H1 (cell line): ENCODE data around the gene MARCHF10. TPM values are rescaled to one million over a fixed set of nuclear protein-coding genes. Genes with fewer than 3 reads are reported as not detected.

ENCODE experiments used
- CTCF ChIA-PET: fragments of 300-600 bp; sonication (Branson Sonifier 250); formaldehyde crosslinking; loops from one replicate; lab custom pipeline; 2021; ENCODE audit not compliant: partially characterized antibody; lab: Charles Lee
- POLR2A ChIA-PET: fragments of 300-600 bp; sonication (Branson Sonifier 250); formaldehyde crosslinking; loops from one replicate; lab custom pipeline; 2021; ENCODE audit warnings: inconsistent platforms; ENCODE audit not compliant: partially characterized antibody; lab: Charles Lee
- DNase-seq, 2 experiments: peaks; one replicate each; pipeline versions ENCODE4 v3.0.0 to v3.0.0-alpha.2; 2010 to 2022; ENCODE audit warnings: low spot score in 2 of 2, low read depth in 1 of 2, mixed read lengths in 1 of 2
- FAIRE-seq: peaks from 2 replicates; lab custom pipeline; 2011; peaks lifted over from hg19 to GRCh38; lab: Jason Lieb, UNC
- H2AFZ ChIP-seq: 2 replicates; pipeline ENCODE4 v1.8.1; 2012; ENCODE audit warnings: low read length, inconsistent platforms
- H2AK5ac ChIP-seq: 2 replicates; pipeline ENCODE4 v1.6.1; 2013; ENCODE audit warnings: low read depth, low read length
- H2BK120ac ChIP-seq: replicated peaks from 2 replicates; pipeline ENCODE3; 2013; ENCODE audit warnings: low read depth, low read length, inconsistent platforms
- H2BK12ac ChIP-seq: 2 replicates; pipeline ENCODE4 v1.6.1; 2013; ENCODE audit warnings: low read depth, low read length
- H2BK15ac ChIP-seq: 2 replicates; pipeline ENCODE4 v1.6.1; 2013; ENCODE audit warnings: low read length
- H2BK20ac ChIP-seq: 2 replicates; pipeline ENCODE4 v1.6.1; 2013; ENCODE audit warnings: low read length
- H2BK5ac ChIP-seq: 2 replicates; pipeline ENCODE4 v1.6.1; 2013; ENCODE audit warnings: low read depth, low read length
- H3K14ac ChIP-seq: 2 replicates; pipeline ENCODE4 v1.6.1; 2013; ENCODE audit warnings: inconsistent platforms; ENCODE audit not compliant: insufficient read length
- H3K18ac ChIP-seq: 2 replicates; pipeline ENCODE4 v1.6.1; 2013; ENCODE audit warnings: low read length; ENCODE audit errors: extremely low read depth
- H3K23ac ChIP-seq: 2 replicates; pipeline ENCODE4 v1.6.1; 2013; ENCODE audit warnings: inconsistent platforms; ENCODE audit not compliant: insufficient read length
- H3K23me2 ChIP-seq: 2 replicates; pipeline ENCODE4 v1.6.1; 2013; ENCODE audit warnings: low read depth, low read length
- H3K27ac ChIP-seq: 2 replicates; pipeline ENCODE4 v1.6.1; 2011; ENCODE audit warnings: low read depth, low read length, inconsistent platforms
- H3K27me3 ChIP-seq, 4 experiments: replicated peaks in 1 of 4; 1 replicate in 1 of 4; 2 replicates in 3 of 4; pipeline versions ENCODE4 v1.6.1 to v1.8.1; 2011 to 2013; ENCODE audit warnings: low read length in 3 of 4, mild to moderate bottlenecking in 3 of 4, inconsistent platforms in 2 of 4, mixed read lengths in 2 of 4, moderate library complexity in 1 of 4; ENCODE audit not compliant: control insufficient read depth in 3 of 4, insufficient read depth in 3 of 4; ENCODE audit errors: extremely low read depth in 1 of 4
- H3K36me3 ChIP-seq, 4 experiments: 2 replicates each; pipeline versions ENCODE4 v1.6.1 to v1.8.1; 2011 to 2013; ENCODE audit warnings: mild to moderate bottlenecking in 4 of 4, low read length in 3 of 4, moderate library complexity in 2 of 4, control low read depth in 1 of 4, inconsistent platforms in 1 of 4; ENCODE audit not compliant: insufficient read depth in 4 of 4, control insufficient read depth in 2 of 4
- H3K4ac ChIP-seq: replicated peaks from 2 replicates; pipeline ENCODE3; 2013; ENCODE audit warnings: low read length, low read depth, mixed read lengths, inconsistent platforms; ENCODE audit not compliant: insufficient read length
- H3K4me1 ChIP-seq, 4 experiments: replicated peaks in 1 of 4; 1 replicate in 1 of 4; 2 replicates in 3 of 4; pipeline versions ENCODE4 v1.6.1 to v1.8.1; 2011 to 2013; ENCODE audit warnings: low read length in 3 of 4, inconsistent platforms in 2 of 4, mixed read lengths in 1 of 4; ENCODE audit not compliant: insufficient read depth in 4 of 4, control insufficient read depth in 3 of 4
- H3K4me2 ChIP-seq, 2 experiments: 2 replicates each; pipeline versions ENCODE4 v1.6.1 to v1.8.1; 2011 to 2013; ENCODE audit warnings: low read depth in 2 of 2, low read length in 2 of 2, control low read depth in 1 of 2, inconsistent platforms in 1 of 2, mild to moderate bottlenecking in 1 of 2; ENCODE audit not compliant: insufficient read depth in 1 of 2
- H3K4me3 ChIP-seq, 4 experiments: fragments of 200-600, 300-600 bp in 1 of 4; sonication (generic), shearing (Covaris generic), sonication (Bioruptor Twin) in 1 of 4; 2 replicates each; pipeline versions ENCODE4 v1.5.1 to v1.8.1; 2011 to 2016; ENCODE audit warnings: low read length in 4 of 4, low read depth in 3 of 4, control low read depth in 2 of 4, inconsistent platforms in 2 of 4, mild to moderate bottlenecking in 2 of 4, mixed read lengths in 1 of 4, moderate library complexity in 1 of 4; ENCODE audit not compliant: insufficient read depth in 2 of 4; ENCODE audit errors: extremely low read depth in 1 of 4
- H3K56ac ChIP-seq: replicated peaks from 2 replicates; pipeline ENCODE3; 2013; ENCODE audit warnings: low read depth, mild to moderate bottlenecking, mixed read lengths, low read length, inconsistent platforms; ENCODE audit not compliant: insufficient read length
- H3K79me1 ChIP-seq: 2 replicates; pipeline ENCODE4 v1.6.1; 2013; ENCODE audit warnings: low read depth, low read length, control low read depth
- H3K79me2 ChIP-seq, 2 experiments: 2 replicates each; pipeline versions ENCODE4 v1.6.1 to v1.8.1; 2012 to 2013; ENCODE audit warnings: low read length in 2 of 2, mild to moderate bottlenecking in 2 of 2, inconsistent platforms in 1 of 2; ENCODE audit not compliant: insufficient read depth in 2 of 2, control insufficient read depth in 1 of 2
- H3K9ac ChIP-seq, 4 experiments: replicated peaks in 1 of 4; 1 replicate in 1 of 4; 2 replicates in 3 of 4; pipeline versions ENCODE4 v1.6.1 to v1.8.1; 2011 to 2013; ENCODE audit warnings: low read depth in 3 of 4, low read length in 3 of 4, control low read depth in 2 of 4, mild to moderate bottlenecking in 2 of 4, moderate library complexity in 2 of 4, inconsistent platforms in 1 of 4; ENCODE audit errors: extremely low read depth in 1 of 4
- H3K9me3 ChIP-seq, 2 experiments: 2 replicates each; pipeline versions ENCODE4 v1.6.1 to v1.8.1; 2012 to 2013; ENCODE audit warnings: mild to moderate bottlenecking in 2 of 2, moderate library complexity in 2 of 2, control low read depth in 1 of 2, inconsistent platforms in 1 of 2, low read depth in 1 of 2, low read length in 1 of 2, mixed read lengths in 1 of 2; ENCODE audit not compliant: insufficient read depth in 2 of 2
- H4K20me1 ChIP-seq, 2 experiments: replicated peaks in 1 of 2; 2 replicates each; pipeline versions ENCODE3 to v1.8.1; 2011 to 2013; ENCODE audit warnings: inconsistent platforms in 2 of 2, low read length in 2 of 2, mild to moderate bottlenecking in 1 of 2; ENCODE audit not compliant: insufficient read depth in 2 of 2, control insufficient read depth in 1 of 2
- H4K5ac ChIP-seq: 2 replicates; pipeline ENCODE4 v1.6.1; 2013; ENCODE audit warnings: low read length, low read depth, mixed read lengths, inconsistent platforms; ENCODE audit not compliant: insufficient read length
- H4K8ac ChIP-seq: 2 replicates; pipeline ENCODE4 v1.8.0; 2013; ENCODE audit warnings: mild to moderate bottlenecking, moderate library complexity, low read length, inconsistent platforms; ENCODE audit not compliant: insufficient read depth; ENCODE audit errors: extremely low read depth
- H4K91ac ChIP-seq: replicated peaks from 2 replicates; pipeline ENCODE3; 2013; ENCODE audit warnings: low read length, mixed read lengths, inconsistent platforms; ENCODE audit not compliant: insufficient read length
- ASH2L ChIP-seq: fragments of 200-600, 300-600 bp; sonication (generic); IDR thresholded peaks from one replicate; pipeline ENCODE4 v1.7.1; 2017; ENCODE audit warnings: low read length
- CTCF ChIP-seq, 3 experiments: IDR thresholded peaks; 1 replicate in 2 of 3; 2 replicates in 1 of 3; pipeline versions ENCODE4 v1.5.1 to v1.6.1; 2011; ENCODE audit warnings: low read length in 3 of 3, mild to moderate bottlenecking in 3 of 3, inconsistent platforms in 2 of 3, low read depth in 1 of 3, moderate library complexity in 1 of 3; ENCODE audit not compliant: insufficient read depth in 1 of 3; ENCODE audit errors: control extremely low read depth in 1 of 3
- HDAC2 ChIP-seq, 2 experiments: fragments of 300-600 bp in 1 of 2; sonication (generic) in 1 of 2; IDR thresholded peaks; 2 replicates each; pipeline ENCODE4 v1.6.1; 2011 to 2012; ENCODE audit warnings: low read depth in 2 of 2, low read length in 2 of 2, mild to moderate bottlenecking in 2 of 2, moderate library complexity in 2 of 2, borderline replicate concordance in 1 of 2, inconsistent platforms in 1 of 2
- WGBS, 2 experiments: shearing (Covaris generic) in 1 of 2; methylation state at CpG; one replicate each; pipeline versions ENCODE4 v1.1.6 to v1.1.7; 2013 to 2015; ENCODE audit warnings: low lambda C conversion rate in 2 of 2, mixed read lengths in 2 of 2, inconsistent platforms in 1 of 2, low coverage in 1 of 2, missing lambda C conversion rate in 1 of 2; ENCODE audit not compliant: insufficient replicate concordance in 2 of 2, insufficient coverage in 1 of 2, insufficient read length in 1 of 2; ENCODE audit errors: extremely low coverage in 1 of 2, missing lambda C conversion rate in 1 of 2; 5-methylcytosine and 5-hydroxymethylcytosine counted together
- polyA plus RNA-seq, 7 experiments: library from polyadenylated mRNA; depleted of rRNA in 3 of 7; stranded (reverse) in 5 of 7; unstranded in 2 of 7; fragments of >200 nt in 5 of 7; fragments of 200-250 nt in 2 of 7; gene quantifications; 1 replicate in 5 of 7; 2 replicates in 1 of 7; 4 replicates in 1 of 7; pipeline versions ENCODE4 v1.2.1 to v1.2.3, GENCODE V29; 2011 to 2013; ENCODE audit warnings: missing spikeins in 2 of 7, mixed read lengths in 2 of 7
- total RNA-seq: library from RNA; stranded (reverse); fragmentation: NEBNext Ultra II Directional; extraction: Animal tissue kit (Norgen Biotek cat#: 25700); gene quantifications from 2 replicates; pipeline ENCODE4 v1.2.1, GENCODE V29; 2021

MARCHF10 gene
- total and polyA plus RNA-seq, 2 of the 8 experiments (the other 6 are each of a cell fraction or from before 2014, with no cell fraction given), result 0.48 to 0.73 TPM

DNA sequence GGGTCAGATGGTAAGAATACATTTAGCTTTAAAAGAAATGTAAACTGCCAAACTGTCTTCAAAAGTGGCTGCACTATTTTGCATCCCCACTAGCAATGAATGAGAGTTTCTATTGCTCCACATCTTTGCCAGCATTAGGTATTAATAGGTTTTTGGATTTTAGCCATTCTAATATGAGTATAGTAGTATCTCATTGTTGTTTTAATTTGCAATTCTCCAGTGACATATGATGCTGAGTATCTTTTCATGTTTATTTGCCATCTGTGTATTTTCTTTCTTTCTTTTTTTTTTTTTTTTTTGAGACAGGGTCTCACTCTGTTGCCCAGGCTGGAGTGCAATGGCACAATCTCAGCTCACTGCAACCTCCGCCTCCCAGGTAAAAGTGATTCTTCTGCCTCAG, 24.3 kb upstream of the MARCHF10 start:
- Histone ChIP-seq H3K4me3 (no peak overlapping the region), H3K23me2 (no peaks in the 10 kb centered on the region), H3K9ac (no peak overlapping the region), H4K5ac (no peak overlapping the region), H4K20me1 (no peaks in the 10 kb centered on the region), H3K79me1 (no peaks in the 10 kb centered on the region), H2BK15ac (no peak overlapping the region), H3K4me1 (no peaks in the 10 kb centered on the region), H3K23ac (no peak overlapping the region), H4K91ac (no peak overlapping the region), H2BK120ac (no peak overlapping the region), H3K9me3 (no peaks in the 10 kb centered on the region), H3K79me2 (no peaks in the 10 kb centered on the region), H3K27ac (no peak overlapping the region), H2AK5ac (no peak overlapping the region), H2BK5ac (no peak overlapping the region), H2BK20ac (no peak overlapping the region), H3K4ac (no peak overlapping the region), H3K14ac (no peak overlapping the region), H4K8ac (no peak overlapping the region), H3K27me3 (no peaks in the 10 kb centered on the region), H3K18ac (no peak overlapping the region), H3K56ac (no peak overlapping the region), H2BK12ac (no peak overlapping the region), H3K36me3 (no peaks in the 10 kb centered on the region), H3K4me2 (no peak overlapping the region), H2AFZ (no peak overlapping the region)
- 60% methylated on average over 1 of the region's 1 CpG; no CpG with 5 or more reads in 1 of the 2 experiments for WGBS, 2 experiments
- ChIA-PET POLR2A (no interaction called here), CTCF (no interaction called here)
- no peak for DNase-seq
- TF ChIP-seq CTCF (IDR thresholded peaks at IDR 0.05; ENCODE audit: control extremely low read depth in 1 of 3, insufficient read depth in 1 of 3, low read depth in 1 of 3, low read length in 3 of 3) (no peak), HDAC2 (IDR thresholded peaks at IDR 0.05; ENCODE audit: borderline replicate concordance in 1 of 2, low read depth in 2 of 2, low read length in 2 of 2) (no peak), ASH2L (no peak)
- FAIRE-seq, result no peak
